ENCODE measurements around the gene PBX3.

DNA sequence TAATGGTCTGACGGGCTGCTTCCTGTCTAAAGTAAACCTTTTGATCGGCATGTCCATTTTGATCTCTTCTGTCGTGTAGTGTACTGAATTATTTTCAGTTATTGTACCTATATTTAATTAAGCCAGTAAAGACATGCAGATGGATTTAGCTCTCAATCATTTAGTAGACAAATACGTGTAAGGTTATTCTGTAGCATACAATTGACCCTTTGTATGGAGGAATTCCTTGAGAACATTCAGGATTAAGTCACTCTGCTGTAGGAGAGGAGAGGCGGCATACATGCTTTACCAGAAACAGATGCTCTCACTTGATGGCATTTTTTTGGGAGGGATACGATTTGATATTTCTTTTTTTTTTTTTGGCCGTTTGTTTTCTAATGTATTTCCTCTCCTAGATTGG, 141.0 kb downstream of the PBX3 start:
- TF ChIP-seq, protein P1, sequence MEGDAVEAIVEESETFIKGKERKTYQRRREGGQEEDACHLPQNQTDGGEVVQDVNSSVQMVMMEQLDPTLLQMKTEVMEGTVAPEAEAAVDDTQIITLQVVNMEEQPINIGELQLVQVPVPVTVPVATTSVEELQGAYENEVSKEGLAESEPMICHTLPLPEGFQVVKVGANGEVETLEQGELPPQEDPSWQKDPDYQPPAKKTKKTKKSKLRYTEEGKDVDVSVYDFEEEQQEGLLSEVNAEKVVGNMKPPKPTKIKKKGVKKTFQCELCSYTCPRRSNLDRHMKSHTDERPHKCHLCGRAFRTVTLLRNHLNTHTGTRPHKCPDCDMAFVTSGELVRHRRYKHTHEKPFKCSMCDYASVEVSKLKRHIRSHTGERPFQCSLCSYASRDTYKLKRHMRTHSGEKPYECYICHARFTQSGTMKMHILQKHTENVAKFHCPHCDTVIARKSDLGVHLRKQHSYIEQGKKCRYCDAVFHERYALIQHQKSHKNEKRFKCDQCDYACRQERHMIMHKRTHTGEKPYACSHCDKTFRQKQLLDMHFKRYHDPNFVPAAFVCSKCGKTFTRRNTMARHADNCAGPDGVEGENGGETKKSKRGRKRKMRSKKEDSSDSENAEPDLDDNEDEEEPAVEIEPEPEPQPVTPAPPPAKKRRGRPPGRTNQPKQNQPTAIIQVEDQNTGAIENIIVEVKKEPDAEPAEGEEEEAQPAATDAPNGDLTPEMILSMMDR (IDR thresholded peaks at IDR 0.05) = no peak
- no peak for TF ChIP-seq EZH2 (IDR thresholded peaks at IDR 0.05; ENCODE audit: borderline replicate concordance, insufficient read depth, low read depth, low read length, poor library complexity, severe bottlenecking)

Data from B cell (primary cell).